ENCODE data around the gene PADI6. TPM values are rescaled to one million over a fixed set of nuclear protein-coding genes. Genes with fewer than 3 reads are reported as not detected.

PADI6 gene
- total and polyA plus RNA-seq, 2 donors (not counting 1 experiment from before 2014, with no cell fraction given): 0.04 TPM; not detected in 1

DNA sequence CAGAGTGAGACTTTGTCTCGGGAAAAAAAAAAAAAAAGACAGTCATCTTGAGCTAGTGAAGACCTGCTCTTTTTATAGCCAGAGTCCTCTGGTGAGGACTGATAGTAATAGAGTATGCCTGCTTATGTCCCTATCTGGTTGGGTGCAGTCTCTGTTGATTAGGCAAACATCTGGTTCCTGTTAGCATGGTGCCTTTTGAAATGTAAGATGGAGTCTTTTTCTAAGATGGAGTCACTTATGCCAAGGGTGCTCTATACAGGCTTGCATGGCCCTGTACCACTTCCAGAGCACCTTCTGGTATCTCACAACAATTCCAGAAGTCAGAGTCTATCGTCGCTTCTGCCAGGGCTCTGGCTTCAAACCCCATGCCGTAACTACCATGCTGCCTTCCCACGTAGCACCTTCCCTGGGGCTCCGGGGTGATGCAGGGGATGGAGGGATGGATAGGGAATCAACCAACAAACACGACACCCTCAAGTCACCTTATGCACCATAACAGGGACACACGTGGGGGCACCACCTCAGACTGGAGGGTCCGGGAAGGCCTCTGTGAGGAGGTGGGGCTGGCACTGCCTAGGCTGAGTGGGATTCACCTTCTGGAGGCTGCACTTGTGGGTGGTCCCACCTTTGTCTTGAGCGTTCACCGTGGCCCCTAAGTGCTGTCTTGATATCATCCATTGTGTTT is 11.6 kb upstream of the PADI6 start:
- Histone ChIP-seq H3K79me2 (ENCODE audit: control insufficient read depth, insufficient read depth, low read length) (no peaks in the 10 kb centered on the region), H3K4me2 (replicated peaks; ENCODE audit: low read depth, low read length, poor library complexity, severe bottlenecking) (no peak overlapping the region), H2AFZ (ENCODE audit: insufficient read depth, low read depth, low read length, poor library complexity, severe bottlenecking) (no peak overlapping the region), H3K27ac (ENCODE audit: low read length in 2 of 2) (no peak overlapping the region), H3K36me3 (replicated peaks in 1 of 2; ENCODE audit: control extremely low read depth in 1 of 2, control insufficient read depth in 1 of 2, extremely low read depth in 1 of 2, insufficient read depth in 2 of 2, low read length in 1 of 2) (no peaks in the 10 kb centered on the region), H3K9me3 (ENCODE audit: control extremely low read depth in 1 of 3, control insufficient read depth in 2 of 3, insufficient read depth in 1 of 3, low read length in 2 of 3) (no peaks in the 10 kb centered on the region), H3K4me1 (ENCODE audit: control insufficient read depth in 2 of 2, insufficient read depth in 2 of 2, low read length in 2 of 2) (peaks cover 11 to 14% of the 10 kb centered on the region in 2 donors), H3K9ac (ENCODE audit: low read length) (no peak overlapping the region), H3K27me3 (replicated peaks in 1 of 4; ENCODE audit: control extremely low read depth in 1 of 4, control insufficient read depth in 3 of 4, insufficient read depth in 4 of 4, low read length in 3 of 4) (no peaks in the 10 kb centered on the region), H3K4me3 (ENCODE audit: control extremely low read depth in 1 of 5, extremely low read depth in 1 of 5, insufficient read depth in 1 of 5, low read depth in 2 of 5, low read length in 4 of 5) (no peak overlapping the region), H4K20me1 (ENCODE audit: control insufficient read depth, insufficient read depth, low read length, poor library complexity, severe bottlenecking) (no peaks in the 10 kb centered on the region)
- no peaks in the 10 kb centered on the region for H3K9me3 Mint-ChIP-seq (ENCODE audit: insufficient read depth)
- ATAC-seq (ENCODE audit: low read depth): no peak
- ChIA-PET CTCF (no interaction called here), POLR2A (no interaction called here)
- peaks cover 13% of the 10 kb centered on the region for H3K4me1 Mint-ChIP-seq
- DNase-seq: no peak
- no peak overlapping the region for H3K4me3 Mint-ChIP-seq
- peaks cover 3% of the 10 kb centered on the region for H3K27me3 Mint-ChIP-seq
- intact Hi-C loops (cut with micrococcal nuclease): no loop called here
- no peak overlapping the region for H3K27ac Mint-ChIP-seq
- 83% methylated on average over 5 of the region's 11 CpGs for WGBS (ENCODE audit: insufficient coverage)
- TF ChIP-seq, protein P1, sequence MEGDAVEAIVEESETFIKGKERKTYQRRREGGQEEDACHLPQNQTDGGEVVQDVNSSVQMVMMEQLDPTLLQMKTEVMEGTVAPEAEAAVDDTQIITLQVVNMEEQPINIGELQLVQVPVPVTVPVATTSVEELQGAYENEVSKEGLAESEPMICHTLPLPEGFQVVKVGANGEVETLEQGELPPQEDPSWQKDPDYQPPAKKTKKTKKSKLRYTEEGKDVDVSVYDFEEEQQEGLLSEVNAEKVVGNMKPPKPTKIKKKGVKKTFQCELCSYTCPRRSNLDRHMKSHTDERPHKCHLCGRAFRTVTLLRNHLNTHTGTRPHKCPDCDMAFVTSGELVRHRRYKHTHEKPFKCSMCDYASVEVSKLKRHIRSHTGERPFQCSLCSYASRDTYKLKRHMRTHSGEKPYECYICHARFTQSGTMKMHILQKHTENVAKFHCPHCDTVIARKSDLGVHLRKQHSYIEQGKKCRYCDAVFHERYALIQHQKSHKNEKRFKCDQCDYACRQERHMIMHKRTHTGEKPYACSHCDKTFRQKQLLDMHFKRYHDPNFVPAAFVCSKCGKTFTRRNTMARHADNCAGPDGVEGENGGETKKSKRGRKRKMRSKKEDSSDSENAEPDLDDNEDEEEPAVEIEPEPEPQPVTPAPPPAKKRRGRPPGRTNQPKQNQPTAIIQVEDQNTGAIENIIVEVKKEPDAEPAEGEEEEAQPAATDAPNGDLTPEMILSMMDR (IDR thresholded peaks at IDR 0.05): no peak
- no peak for TF ChIP-seq EZH2 (IDR thresholded peaks at IDR 0.05; ENCODE audit: borderline replicate concordance, insufficient read depth, low read depth, low read length, poor library complexity, severe bottlenecking)

DNA sequence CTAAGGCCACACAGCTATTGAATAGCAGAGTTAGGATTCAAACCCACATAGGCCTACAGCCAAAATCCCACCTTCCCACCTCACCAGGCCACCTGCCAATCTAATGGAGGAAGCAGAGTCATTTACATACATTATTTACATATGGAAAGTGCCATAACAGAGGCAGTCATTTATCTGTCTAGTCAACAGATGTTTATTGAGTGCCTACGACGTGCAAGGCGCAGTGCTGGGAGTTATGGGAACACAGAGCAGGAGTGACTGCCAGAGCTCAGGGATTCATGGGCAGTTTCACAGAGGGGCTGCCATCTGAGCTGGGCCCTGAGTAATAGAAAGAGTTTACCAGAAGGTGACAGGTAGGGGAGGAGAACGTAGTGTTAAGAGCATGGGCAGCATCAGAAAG is 10.3 kb upstream of the PADI6 start:
- WGBS (ENCODE audit: insufficient coverage): 80% methylated on average over 3 of the region's 4 CpGs
- TF ChIP-seq, protein P1 (IDR thresholded peaks at IDR 0.05): no peak
- TF ChIP-seq EZH2 (IDR thresholded peaks at IDR 0.05; ENCODE audit: borderline replicate concordance, insufficient read depth, low read depth, low read length, poor library complexity, severe bottlenecking): no peak
- no peaks in the 10 kb centered on the region for H3K9me3 ChIP-seq (ENCODE audit: control extremely low read depth in 1 of 3, control insufficient read depth in 2 of 3, insufficient read depth in 1 of 3, low read length in 2 of 3)

More for the DNA sequence above, 10.3 kb upstream of the PADI6 start:
- Histone ChIP-seq H2AFZ (ENCODE audit: insufficient read depth, low read depth, low read length, poor library complexity, severe bottlenecking) (no peak overlapping the region), H3K27me3 (replicated peaks in 1 of 4; ENCODE audit: control extremely low read depth in 1 of 4, control insufficient read depth in 3 of 4, insufficient read depth in 4 of 4, low read length in 3 of 4) (no peaks in the 10 kb centered on the region), H4K20me1 (ENCODE audit: control insufficient read depth, insufficient read depth, low read length, poor library complexity, severe bottlenecking) (no peaks in the 10 kb centered on the region), H3K36me3 (replicated peaks in 1 of 2; ENCODE audit: control extremely low read depth in 1 of 2, control insufficient read depth in 1 of 2, extremely low read depth in 1 of 2, insufficient read depth in 2 of 2, low read length in 1 of 2) (no peaks in the 10 kb centered on the region), H3K4me1 (ENCODE audit: control insufficient read depth in 2 of 2, insufficient read depth in 2 of 2, low read length in 2 of 2) (peaks cover 0 to 2% of the 10 kb centered on the region in 2 donors), H3K79me2 (ENCODE audit: control insufficient read depth, insufficient read depth, low read length) (no peaks in the 10 kb centered on the region), H3K27ac (ENCODE audit: low read length in 2 of 2) (no peak overlapping the region), H3K4me2 (replicated peaks; ENCODE audit: low read depth, low read length, poor library complexity, severe bottlenecking) (no peak overlapping the region), H3K4me3 (ENCODE audit: control extremely low read depth in 1 of 5, extremely low read depth in 1 of 5, insufficient read depth in 1 of 5, low read depth in 2 of 5, low read length in 4 of 5) (no peak overlapping the region), H3K9ac (ENCODE audit: low read length) (no peak overlapping the region)
- POLR2A ChIA-PET: no interaction called here
- Mint-ChIP-seq H3K9me3 (ENCODE audit: insufficient read depth) (no peaks in the 10 kb centered on the region), H3K4me3 (no peak overlapping the region), H3K4me1 (peaks cover 2% of the 10 kb centered on the region), H3K27ac (no peak overlapping the region), H3K27me3 (peaks cover 3% of the 10 kb centered on the region)
- no peak for ATAC-seq (ENCODE audit: low read depth)
- CTCF ChIA-PET: no interaction called here
- intact Hi-C loops (cut with micrococcal nuclease): no loop called here
- no peak for DNase-seq

Data from B cell (primary cell).